Esophagus muscularis mucosa (tissue), 4 donors: ENCODE results near the gene NUDT16L1. TPM values are rescaled to one million over a fixed set of nuclear protein-coding genes. Genes with fewer than 3 reads are reported as not detected.

Experiments used
- DNase-seq: peaks from one replicate; pipeline ENCODE4 v3.0.0-alpha.2; 2017; ENCODE audit errors: extremely low spot score
- H3K27ac ChIP-seq, 4 donors: fragments of 200-600 bp; sonication (generic); replicated peaks in 1 of 4; 1 replicate in 3 of 4; 2 replicates in 1 of 4; pipeline ENCODE4 v1.5.1; 2016 to 2019; ENCODE audit warnings: mild to moderate bottlenecking in 1 of 4
- H3K27me3 ChIP-seq, 4 donors: fragments of 200-600 bp; sonication (generic); one replicate each; pipeline versions ENCODE4 v1.5.1 to v1.6.0; 2016 to 2019
- H3K36me3 ChIP-seq, 4 donors: fragments of 200-600 bp; sonication (generic); one replicate each; pipeline ENCODE4 v1.5.1; 2016 to 2019
- H3K4me1 ChIP-seq, 4 donors: fragments of 200-600 bp; sonication (generic); one replicate each; pipeline ENCODE4 v1.5.1; 2016 to 2019
- H3K4me3 ChIP-seq, 4 donors: fragments of 200-600 bp; sonication (generic); 1 replicate in 2 of 4; 2 replicates in 2 of 4; pipeline ENCODE4 v1.5.1; 2016 to 2019; ENCODE audit warnings: mild to moderate bottlenecking in 4 of 4, moderate library complexity in 1 of 4
- H3K9me3 ChIP-seq, 4 donors: fragments of 200-600 bp; sonication (generic); 1 replicate in 3 of 4; 2 replicates in 1 of 4; pipeline ENCODE4 v1.5.1; 2016 to 2019
- CTCF ChIP-seq, 3 experiments: fragments of 200-600 bp in 2 of 3; fragments of 450-650 bp in 1 of 3; sonication (generic) in 2 of 3; IDR thresholded peaks; one replicate each; pipeline ENCODE4 v1.5.1; 2017 to 2019; ENCODE audit warnings: antibody characterized with exemption in 3 of 3, mild to moderate bottlenecking in 2 of 3, moderate library complexity in 1 of 3
- EP300 ChIP-seq: sonication (generic); formaldehyde crosslinking; IDR thresholded peaks from one replicate; pipeline ENCODE4 v1.6.1; 2017; ENCODE audit warnings: antibody characterized with exemption
- POLR2A ChIP-seq: fragments of 450-650 bp; IDR thresholded peaks from one replicate; pipeline ENCODE4 v1.6.1; 2017; ENCODE audit warnings: antibody characterized with exemption, moderate library complexity, mild to moderate bottlenecking, low read depth
- POLR2AphosphoS5 ChIP-seq, 2 donors: sonication (generic); formaldehyde crosslinking; IDR thresholded peaks; one replicate each; pipeline ENCODE4 v1.6.1; 2017; ENCODE audit warnings: antibody characterized with exemption in 2 of 2
- WGBS: methylation state at CpG from one replicate; pipeline ENCODE4 v1.1.5; 2018; 5-methylcytosine and 5-hydroxymethylcytosine counted together
- intact Hi-C: fragments of 100-400 bp; cut with DNase I; formaldehyde crosslinking; loops from one replicate; pipeline ENCODE4 v1.15.1; 2023
- total RNA-seq, 4 donors: library from RNA; depleted of rRNA; stranded (reverse); fragments of >200 nt; gene quantifications; one replicate each; pipeline versions ENCODE4 v1.1.0 to v1.2.1, GENCODE V29; 2016

NUDT16L1 gene
- total RNA-seq, 4 donors from 2014 or later, result 18.1 to 33.9 (median 24.6) TPM

- H3K4me3 ChIP-seq, result no peak overlapping the region
- no peak for DNase-seq
- no peaks in the 10 kb centered on the region for H3K9me3 ChIP-seq
- peaks cover 23 to 83% (median 56%) of the 10 kb centered on the region in 4 donors for H3K36me3 ChIP-seq
- peaks cover 23 to 42% (median 35%) of the 10 kb centered on the region in 4 donors for H3K4me1 ChIP-seq
- 69% methylated on average over 5 of the region's 5 CpGs for WGBS
- peak overlapping the region in 2 of 4 donors; percentile 25 to 34 for H3K27ac ChIP-seq
- no peaks in the 10 kb centered on the region for H3K27me3 ChIP-seq
- TF ChIP-seq EP300, result no peak
- no peak for TF ChIP-seq CTCF (IDR thresholded peaks at IDR 0.05)
- intact Hi-C loops, result no loop called here
Measured at GRCh38 chr16:4663465-4663776, 29.9 kb upstream of the NUDT16L1 start.

- Histone ChIP-seq H3K4me1 (peaks cover 23 to 42% (median 35%) of the 10 kb centered on the region in 4 donors), H3K9me3 (no peaks in the 10 kb centered on the region), H3K27me3 (no peaks in the 10 kb centered on the region), H3K4me3 (no peak overlapping the region), H3K36me3 (peaks cover 28 to 83% (median 55%) of the 10 kb centered on the region in 4 donors), H3K27ac (peak overlapping the region in 2 of 4 donors; percentile 25 to 34)
- intact Hi-C loops, result no loop called here
- no peak for TF ChIP-seq CTCF (IDR thresholded peaks at IDR 0.05)
- no peak for TF ChIP-seq POLR2A
- TF ChIP-seq POLR2AphosphoS5 (IDR thresholded peaks at IDR 0.05), result no peak
- TF ChIP-seq EP300, result no peak
- WGBS, result 75% methylated on average over 24 of the region's 25 CpGs
- DNase-seq, result no peak
Measured at GRCh38 chr16:4663777-4664465, 29.4 kb upstream of the NUDT16L1 start.

GRCh38 chr16:4664538-4665418, 28.6 kb upstream of the NUDT16L1 start:
- no peak for DNase-seq
- no peak overlapping the region for H3K4me3 ChIP-seq
- intact Hi-C loops, result no loop called here
- no peaks in the 10 kb centered on the region for H3K27me3 ChIP-seq
- peaks cover 33 to 83% (median 58%) of the 10 kb centered on the region in 4 donors for H3K36me3 ChIP-seq
- WGBS, result 60% methylated on average over 22 of the region's 26 CpGs
- H3K9me3 ChIP-seq, result no peaks in the 10 kb centered on the region
- peak overlapping the region in 2 of 4 donors; percentile 13 to 48 for H3K27ac ChIP-seq
- TF ChIP-seq CTCF (IDR thresholded peaks at IDR 0.05), result no peak
- TF ChIP-seq POLR2A, result no peak
- TF ChIP-seq EP300, result no peak
- TF ChIP-seq POLR2AphosphoS5 (IDR thresholded peaks at IDR 0.05), result no peak
- peaks cover 23 to 38% (median 29%) of the 10 kb centered on the region in 4 donors for H3K4me1 ChIP-seq

GRCh38 chr16:4666537-4667202, 26.7 kb upstream of the NUDT16L1 start:
- Histone ChIP-seq H3K9me3 (no peaks in the 10 kb centered on the region), H3K27ac (no peak overlapping the region), H3K4me3 (no peak overlapping the region), H3K36me3 (peaks cover 33 to 89% (median 74%) of the 10 kb centered on the region in 4 donors), H3K27me3 (no peaks in the 10 kb centered on the region), H3K4me1 (peaks cover 14 to 20% (median 17%) of the 10 kb centered on the region in 4 donors)
- no peak for TF ChIP-seq CTCF (IDR thresholded peaks at IDR 0.05)
- no peak for TF ChIP-seq POLR2AphosphoS5 (IDR thresholded peaks at IDR 0.05)
- no peak for TF ChIP-seq POLR2A
- no peak for TF ChIP-seq EP300
- intact Hi-C loops, result no loop called here
- DNase-seq, result no peak
- WGBS, result 89% methylated on average over 18 of the region's 20 CpGs
